Measurements from ENCODE around the gene ARPP19.

GRCh38 chr15:52559575-52559974 is 9.3 kb downstream of the ARPP19 start:
- no peak for TF ChIP-seq POLR2A (IDR thresholded peaks at IDR 0.05; ENCODE audit: low read length)
- no peak for TF ChIP-seq GATA1 (IDR thresholded peaks at IDR 0.05; ENCODE audit: low read depth, low read length)

Measured in erythroblast (primary cell).